Pancreas (tissue), 10 donors: ENCODE data around the gene FAM241A. TPM values are rescaled to one million over a fixed set of nuclear protein-coding genes. Genes with fewer than 3 reads are reported as not detected.

Source experiments
- ATAC-seq, 4 donors: fragments of 200-7000 bp; cut with Tn5 transposase; one replicate each; pipeline versions ENCODE4 v1.8.0 to v1.9.1; 2020; ENCODE audit warnings: mild to moderate bottlenecking in 4 of 4, moderate library complexity in 4 of 4
- DNase-seq, 6 donors: peaks; one replicate each; pipeline ENCODE4 v3.0.0-alpha.2; 2020
- FAIRE-seq: peaks from 2 replicates; lab custom pipeline; 2012; peaks lifted over from hg19 to GRCh38; lab: Jason Lieb, UNC
- H3K27ac ChIP-seq, 4 donors: fragments of 200-600 bp; sonication (generic); 1 replicate in 3 of 4; 2 replicates in 1 of 4; pipeline versions ENCODE4 v1.5.0 to v1.8.0; 2020
- H3K27me3 ChIP-seq, 4 donors: fragments of 200-600 bp; one replicate each; pipeline ENCODE4 v1.8.0; 2021
- H3K36me3 ChIP-seq, 3 donors: fragments of 200-600 bp; sonication (generic) in 1 of 3; one replicate each; pipeline versions ENCODE4 v1.5.0 to v1.8.0; 2020 to 2021
- H3K4me1 ChIP-seq, 3 donors: fragments of 200-600 bp; one replicate each; pipeline ENCODE4 v1.8.0; 2021
- H3K4me3 ChIP-seq, 4 donors: fragments of 200-600 bp; sonication (generic) in 2 of 4; one replicate each; pipeline versions ENCODE4 v1.5.0 to v1.8.0; 2020 to 2021
- H3K9me3 ChIP-seq, 4 donors: fragments of 200-600 bp; one replicate each; pipeline ENCODE4 v1.8.0; 2021
- CTCF ChIP-seq, 4 donors: fragments of 200-600 bp; sonication (generic) in 3 of 4; IDR thresholded peaks; one replicate each; pipeline versions ENCODE4 v1.5.0 to v1.8.0; 2021; ENCODE audit warnings: antibody characterized with exemption in 4 of 4
- WGBS, 2 donors: extraction: QIAGEN DNeasy Blood & Tissue Kit; methylation state at CpG; one replicate each; pipeline ENCODE4 v1.1.7; 2013; 5-methylcytosine and 5-hydroxymethylcytosine counted together
- intact Hi-C, 3 donors: fragments of 100-400 bp; cut with DNase I; formaldehyde crosslinking; loops; one replicate each; pipeline versions ENCODE4 v1.11.1 to v1.14.2; 2022
- polyA plus RNA-seq, 2 donors: library from polyadenylated mRNA; stranded (reverse); fragments of 200-250 nt; gene quantifications; one replicate each; pipeline ENCODE4 v1.2.3, GENCODE V29; 2013
- total RNA-seq, 6 donors: library from RNA; stranded (reverse); fragmentation: NEBNext Ultra II Directional in 4 of 6; extraction: Animal tissue kit (Norgen Biotek cat#: 25700) in 4 of 6; gene quantifications; one replicate each; pipeline versions ENCODE4 v1.2.1 to v1.2.4, GENCODE V29; 2021 to 2023
- donor health status: healthy with polysubstance abuse.
- donor health status: DM: no; HTN: no; CAD: no; lungs with moderate emphysema.
- donor health status: DM: no; HTN: no; CAD: no.
- donor health status: control.
- donor health status: control.
- donor health status: Bipolar disorder and iron deficiency.
- donor health status: DM: yes; HTN: yes; CAD: no.
- donor health status: DM: no; HTN: no; CAD: no.
- donor health status: DM: no; HTN: no; CAD: no.
- donor health status: DM: yes; HTN: yes; CAD: no.

FAM241A gene
- total and polyA plus RNA-seq, 8 donors: 0.51 to 1.4 (median 0.93) TPM

DNA sequence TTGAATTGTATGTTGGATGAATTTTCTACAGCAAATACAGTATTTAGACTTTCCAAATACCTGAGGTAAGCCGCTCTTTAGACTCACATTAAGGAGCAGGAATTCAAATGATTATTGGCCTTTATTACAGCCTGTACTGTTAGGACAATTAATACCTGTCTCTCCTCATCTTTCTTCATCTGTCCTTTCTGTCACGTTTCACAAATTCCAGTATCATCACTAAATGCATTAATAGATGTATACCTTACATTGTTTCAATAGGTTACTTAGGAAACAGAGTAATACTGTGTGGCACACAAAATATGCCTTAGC is 1.2 kb downstream of the FAM241A start:
- Histone ChIP-seq H3K4me1 (peaks cover 0 to 10% (median 0%) of the 10 kb centered on the region in 3 donors), H3K4me3 (peak overlapping the region in 3 of 4 donors; percentile 46 to 70 (median 67)), H3K27me3 (no peaks in the 10 kb centered on the region), H3K9me3 (no peaks in the 10 kb centered on the region), H3K27ac (peak overlapping the region in 2 of 4 donors; percentile 69 to 80), H3K36me3 (no peaks in the 10 kb centered on the region)
- no peak for DNase-seq
- no peak for TF ChIP-seq CTCF (IDR thresholded peaks at IDR 0.05)
- no peak for FAIRE-seq
- 23 to 31% methylated on average over 2 of the region's 2 CpGs for WGBS, 2 donors
- intact Hi-C loops: no loop called here
- no peak for ATAC-seq

DNA sequence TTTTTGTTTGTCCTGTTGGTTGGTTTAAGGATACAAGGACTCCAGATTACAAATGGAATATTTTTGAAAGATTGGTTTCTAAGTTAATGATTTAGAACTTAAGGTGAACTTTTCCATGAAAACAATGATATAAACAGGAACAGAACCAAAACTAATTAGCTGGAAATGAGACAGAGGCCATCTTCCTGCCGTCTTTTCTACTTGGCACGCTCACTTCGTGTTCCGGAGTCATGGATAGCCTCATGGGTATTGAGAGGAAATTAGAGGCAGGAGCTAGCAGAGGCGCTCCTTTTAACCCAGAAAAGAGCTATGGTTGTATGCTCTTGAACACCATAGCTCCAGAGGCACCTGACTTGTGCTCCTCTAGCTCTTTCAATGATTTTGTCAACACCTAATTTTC is 2.4 kb downstream of the FAM241A start:
- Histone ChIP-seq H3K36me3 (no peaks in the 10 kb centered on the region), H3K27me3 (no peaks in the 10 kb centered on the region), H3K9me3 (no peaks in the 10 kb centered on the region), H3K4me1 (peaks cover 0 to 10% (median 0%) of the 10 kb centered on the region in 3 donors), H3K27ac (no peak overlapping the region), H3K4me3 (peak overlapping the region in 1 of 4 donors; percentile 70)
- no peak for ATAC-seq
- WGBS, 2 donors: 73 to 78% methylated on average over 5 of the region's 5 CpGs
- DNase-seq: no peak
- no peak for TF ChIP-seq CTCF (IDR thresholded peaks at IDR 0.05)
- no peak for FAIRE-seq
- intact Hi-C loops: no loop called here

DNA sequence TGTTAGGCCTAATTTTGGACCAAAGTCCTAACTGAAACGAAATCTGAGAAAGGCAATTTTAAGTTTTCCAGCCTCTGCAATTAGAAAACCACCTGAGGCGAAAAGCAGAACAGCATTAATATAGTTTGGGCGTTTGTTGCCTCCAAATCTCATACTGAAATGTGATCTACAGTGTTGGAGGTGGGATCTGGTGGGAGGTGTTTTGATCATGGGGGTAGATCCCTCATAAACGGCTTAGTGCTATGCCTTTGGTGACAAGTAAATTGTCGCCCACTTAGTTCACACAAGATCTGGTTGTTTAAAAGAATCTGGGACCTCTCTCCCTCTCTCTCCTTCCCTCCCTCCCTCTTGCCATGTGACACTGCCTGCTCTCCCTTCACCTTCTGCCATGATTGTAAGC is 5.7 kb downstream of the FAM241A start:
- no peak for FAIRE-seq
- Histone ChIP-seq H3K4me1 (peaks cover 0 to 10% (median 0%) of the 10 kb centered on the region in 3 donors), H3K36me3 (no peaks in the 10 kb centered on the region), H3K9me3 (no peaks in the 10 kb centered on the region), H3K4me3 (no peak overlapping the region), H3K27me3 (no peaks in the 10 kb centered on the region), H3K27ac (no peak overlapping the region)
- 75 to 86% methylated on average over 5 of the region's 5 CpGs for WGBS, 2 donors
- no peak for ATAC-seq
- DNase-seq: no peak
- no peak for TF ChIP-seq CTCF (IDR thresholded peaks at IDR 0.05)
- intact Hi-C loops: no loop called here

GRCh38 chr4:112152521-112152920 is 7.3 kb downstream of the FAM241A start:
- ATAC-seq: no peak
- H3K27me3 ChIP-seq: no peaks in the 10 kb centered on the region
- 86 to 91% methylated on average over 6 of the region's 6 CpGs for WGBS, 2 donors
- no peak for DNase-seq
- FAIRE-seq: no peak
- intact Hi-C loops: no loop called here
- H3K4me1 ChIP-seq: no peaks in the 10 kb centered on the region
- H3K4me3 ChIP-seq: no peak overlapping the region
- no peak for TF ChIP-seq CTCF (IDR thresholded peaks at IDR 0.05)
- H3K9me3 ChIP-seq: no peaks in the 10 kb centered on the region
- H3K36me3 ChIP-seq: no peaks in the 10 kb centered on the region
- H3K27ac ChIP-seq: no peak overlapping the region

DNA sequence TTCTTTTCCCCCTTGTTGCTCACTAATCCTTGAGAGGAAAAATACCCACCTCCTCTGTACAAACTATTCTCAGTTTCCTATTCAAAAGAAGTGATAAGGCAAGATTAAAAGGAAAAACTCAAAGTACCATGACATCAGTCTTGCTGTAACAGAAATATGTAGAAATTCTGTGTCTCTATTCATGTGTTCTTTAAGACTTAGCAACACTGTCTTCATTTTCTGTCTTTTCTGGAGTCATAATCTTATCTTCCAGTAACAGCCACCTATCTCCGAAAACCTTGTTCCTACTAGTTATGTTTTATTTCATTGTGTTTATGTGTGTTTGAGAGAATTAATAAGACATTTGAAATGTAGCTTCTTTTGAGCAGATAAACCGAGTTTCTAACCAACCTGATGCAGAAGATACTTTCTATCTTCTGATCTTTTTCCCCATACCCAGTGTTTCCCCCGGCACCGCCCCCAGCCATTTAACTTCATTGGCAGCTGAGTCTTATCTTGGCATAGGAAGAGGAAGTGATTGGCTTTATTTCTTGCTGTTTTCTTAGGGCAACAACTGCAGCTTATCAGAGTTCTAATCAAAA is 8.0 kb downstream of the FAM241A start:
- FAIRE-seq (no peak), ATAC-seq (no peak), DNase-seq (no peak)
- WGBS, 2 donors: 78 to 81% methylated on average over 4 of the region's 4 CpGs
- Histone ChIP-seq H3K27ac (no peak overlapping the region), H3K36me3 (no peaks in the 10 kb centered on the region), H3K27me3 (no peaks in the 10 kb centered on the region), H3K4me1 (no peaks in the 10 kb centered on the region), H3K4me3 (no peak overlapping the region), H3K9me3 (no peaks in the 10 kb centered on the region)
- intact Hi-C loops: no loop called here
- TF ChIP-seq CTCF (IDR thresholded peaks at IDR 0.05): no peak
